Activated CD8-positive, alpha-beta T cell treated with anti-CD3 and anti-CD28 coated beads for 36 hours (primary cell): ENCODE measurements around the gene FCRLB. TPM values are rescaled to one million over a fixed set of nuclear protein-coding genes. Genes with fewer than 3 reads are reported as not detected.

ENCODE experiments used
- ATAC-seq: fragments of 200-7000 bp; cut with Tn5 transposase; one replicate; pipeline ENCODE4 v1.10.0; 2021; ENCODE audit warnings: mild to moderate bottlenecking, moderate library complexity
- CTCF ChIA-PET: fragments of 350-600 bp; sonication (Branson Sonifier 250); formaldehyde crosslinking; loops from one replicate; lab custom pipeline; 2021; ENCODE audit warnings: antibody characterized with exemption; lab: Charles Lee
- POLR2A ChIA-PET: fragments of 350-600 bp; sonication (Branson Sonifier 250); formaldehyde crosslinking; loops from one replicate; lab custom pipeline; 2021; ENCODE audit warnings: antibody characterized with exemption; lab: Charles Lee
- DNase-seq: peaks from one replicate; pipeline ENCODE4 v3.0.0-alpha.2; 2020
- H3K27ac Mint-ChIP-seq: one replicate; pipeline ENCODE4 v1.8.0; 2021; ENCODE audit warnings: mild to moderate bottlenecking, mixed read lengths
- H3K27me3 Mint-ChIP-seq: one replicate; pipeline ENCODE4 v1.8.0; 2021; ENCODE audit warnings: mixed read lengths
- H3K36me3 Mint-ChIP-seq: one replicate; pipeline ENCODE4 v1.8.0; 2021; ENCODE audit warnings: low read depth, mixed read lengths
- H3K4me1 Mint-ChIP-seq: one replicate; pipeline ENCODE4 v1.8.0; 2021; ENCODE audit warnings: low read depth, mixed read lengths
- H3K4me3 Mint-ChIP-seq: one replicate; pipeline ENCODE4 v1.8.0; 2021; ENCODE audit warnings: mild to moderate bottlenecking, moderate library complexity, mixed read lengths
- H3K9me3 Mint-ChIP-seq: one replicate; pipeline ENCODE4 v1.8.0; 2021; ENCODE audit warnings: mixed read lengths
- CTCF ChIP-seq: fragments of 200-600 bp; IDR thresholded peaks from one replicate; pipeline ENCODE4 v1.8.0; 2022; ENCODE audit warnings: antibody characterized with exemption, mild to moderate bottlenecking
- intact Hi-C: fragments of 100-400 bp; cut with micrococcal nuclease; formaldehyde crosslinking; loops from one replicate; pipeline ENCODE4 v1.10.0; 2022
- total RNA-seq, 2 experiments: library from RNA; stranded (reverse); gene quantifications; one replicate each; pipeline ENCODE4 v1.2.3, GENCODE V29; 2021

Gene FCRLB
- total RNA-seq, 2 experiments from 2014 or later = 0.49 to 0.68 TPM

- H3K36me3 Mint-ChIP-seq = no peaks in the 10 kb centered on the region
- no peak for DNase-seq
- ChIA-PET POLR2A (interaction anchor here (1.0 kb wide), 1 partner anchor 13 kb away, joined by 4 read pairs; no protein-coding TSS in a partner anchor), CTCF (interaction anchor here (1.5 to 4.1 kb wide), 2 partner anchors 10 to 13 kb away, joined by 5 to 32 read pairs; no protein-coding TSS in a partner anchor)
- peaks cover 43% of the 10 kb centered on the region for H3K4me1 Mint-ChIP-seq
- H3K9me3 Mint-ChIP-seq = no peaks in the 10 kb centered on the region
- no peak for TF ChIP-seq CTCF
- H3K4me3 Mint-ChIP-seq = no peak overlapping the region
- peaks cover 11% of the 10 kb centered on the region for H3K27me3 Mint-ChIP-seq
- no peak for ATAC-seq
- intact Hi-C loops = no loop called here
- H3K27ac Mint-ChIP-seq = no peak overlapping the region
Measured at GRCh38 chr1:161728376-161729226, 7.3 kb downstream of the FCRLB start.

DNA sequence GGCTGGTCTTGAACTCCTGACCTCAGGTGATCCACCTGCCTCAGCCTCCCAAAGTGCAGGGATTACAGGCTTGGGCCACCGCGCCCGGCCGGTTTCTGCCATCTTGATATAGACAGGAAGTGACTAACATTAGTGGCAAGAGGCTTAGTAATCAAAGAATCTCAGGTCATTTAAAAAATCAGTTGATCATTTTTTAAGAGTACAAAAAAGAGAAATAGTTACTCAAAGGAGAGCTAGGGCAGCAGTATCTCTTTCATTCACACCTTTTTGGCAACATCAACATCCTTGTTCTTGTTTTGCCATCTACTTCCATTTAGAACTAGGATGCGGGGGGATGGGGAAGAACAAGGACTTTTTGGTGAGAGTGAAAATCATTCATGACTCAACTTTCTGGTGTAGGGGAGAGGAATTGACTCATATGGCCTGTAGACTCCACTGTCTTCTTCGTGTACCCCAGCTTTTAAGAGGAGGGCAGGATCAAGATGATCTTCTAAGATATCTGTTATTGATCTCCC, 8.8 kb downstream of the FCRLB start:
- Mint-ChIP-seq H3K4me1 (peaks cover 43% of the 10 kb centered on the region), H3K9me3 (no peaks in the 10 kb centered on the region), H3K27me3 (peaks cover 5% of the 10 kb centered on the region), H3K27ac (peak overlapping the region; percentile 88), H3K36me3 (no peaks in the 10 kb centered on the region), H3K4me3 (peak overlapping the region; percentile 20)
- ChIA-PET POLR2A (interaction anchor here (1.5 kb wide), 1 partner anchor 330 kb away, joined by 3 read pairs; no protein-coding TSS in a partner anchor), CTCF (interaction anchor here (0.8 to 3.0 kb wide), 4 partner anchors 9 to 243 kb away, joined by 3 to 22 read pairs (median 8); no protein-coding TSS in a partner anchor)
- peak; percentile 56 for DNase-seq
- peak; percentile 50 for ATAC-seq
- no peak for TF ChIP-seq CTCF
- intact Hi-C loops = loop anchor here (10.0 kb wide), 1 partner anchor 105 kb away; no protein-coding TSS in a partner anchor

DNA sequence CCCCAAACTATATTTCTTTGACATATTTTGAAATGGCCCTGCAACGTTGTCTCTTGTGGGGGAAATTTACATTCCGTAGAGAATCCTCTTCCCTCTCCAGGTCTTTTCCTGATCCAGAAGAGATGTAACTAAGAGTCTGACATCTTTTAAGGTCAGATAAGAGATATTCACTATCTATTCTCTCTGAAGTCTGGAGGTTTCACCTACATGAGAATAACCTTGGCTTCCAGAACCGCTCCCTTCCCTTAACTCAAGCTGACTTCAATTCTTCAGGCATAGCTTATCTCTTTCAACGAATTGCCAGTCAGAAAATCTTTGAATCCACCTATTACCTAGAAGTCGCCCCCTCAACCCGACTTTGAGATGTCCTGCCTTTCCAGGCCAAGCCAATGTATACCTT, 9.9 kb downstream of the FCRLB start:
- DNase-seq (no peak), ATAC-seq (no peak)
- H3K9me3 Mint-ChIP-seq = no peaks in the 10 kb centered on the region
- ChIA-PET CTCF (interaction anchor here (2.1 to 3.0 kb wide), 2 partner anchors 10 to 244 kb away, joined by 6 to 22 read pairs; no protein-coding TSS in a partner anchor), POLR2A (no interaction called here)
- no peak for TF ChIP-seq CTCF
- no peak overlapping the region for H3K27ac Mint-ChIP-seq
- intact Hi-C loops = loop anchor here (10.0 kb wide), 1 partner anchor 106 kb away; no protein-coding TSS in a partner anchor
- H3K36me3 Mint-ChIP-seq = no peaks in the 10 kb centered on the region
- H3K4me3 Mint-ChIP-seq = no peak overlapping the region
- H3K4me1 Mint-ChIP-seq = peaks cover 47% of the 10 kb centered on the region
- peaks cover 1% of the 10 kb centered on the region for H3K27me3 Mint-ChIP-seq

GRCh38 chr1:161731981-161732718, 10.8 kb downstream of the FCRLB start:
- ATAC-seq = no peak
- H3K4me3 Mint-ChIP-seq = no peak overlapping the region

More at GRCh38 chr1:161731981-161732718, 10.8 kb downstream of the FCRLB start:
- Mint-ChIP-seq H3K27ac (no peak overlapping the region), H3K9me3 (no peaks in the 10 kb centered on the region), H3K4me1 (peaks cover 53% of the 10 kb centered on the region), H3K27me3 (peaks cover 3% of the 10 kb centered on the region), H3K36me3 (no peaks in the 10 kb centered on the region)
- CTCF ChIA-PET = interaction anchor here (1.2 to 3.0 kb wide), 2 partner anchors 9 to 192 kb away, joined by 3 to 22 read pairs; no protein-coding TSS in a partner anchor
- POLR2A ChIA-PET = interaction anchor here (0.9 to 1.3 kb wide), 2 partner anchors 18 to 25 kb away, joined by 3 to 4 read pairs; partner anchors contain the start of genes DUSP12 and FCRLA
- intact Hi-C loops = loop anchor here (10.0 kb wide), 1 partner anchor 107 kb away; no protein-coding TSS in a partner anchor
- DNase-seq = no peak
- no peak for TF ChIP-seq CTCF
